Measurements from ENCODE around the gene CNOT6.

- TF ChIP-seq CTCF (IDR thresholded peaks at IDR 0.05) (no peak), POLR2AphosphoS5 (IDR thresholded peaks at IDR 0.05) (no peak)
Observed at GRCh38 chr5:180467028-180467975, 26.9 kb upstream of the CNOT6 start.
